Bronchial epithelial cell (primary cell): ENCODE data around the gene EPHB2. TPM values are rescaled to one million over a fixed set of nuclear protein-coding genes. Genes with fewer than 3 reads are reported as not detected.

Experiments used
- DNase-seq: peaks from one replicate; pipeline ENCODE4 v3.0.0-alpha.2; 2010; ENCODE audit warnings: low read depth
- FAIRE-seq: peaks from 2 replicates; lab custom pipeline; 2011; peaks lifted over from hg19 to GRCh38; lab: Jason Lieb, UNC
- H3K27me3 ChIP-seq: 2 replicates; pipeline ENCODE4 v1.5.1; 2011; ENCODE audit warnings: low read length; ENCODE audit not compliant: control insufficient read depth, insufficient read depth
- H3K36me3 ChIP-seq: 2 replicates; pipeline ENCODE4 v1.5.1; 2011; ENCODE audit warnings: low read length; ENCODE audit not compliant: control insufficient read depth, insufficient read depth
- H3K4me3 ChIP-seq: 2 replicates; pipeline ENCODE4 v1.5.1; 2011; ENCODE audit warnings: mild to moderate bottlenecking, low read depth, low read length, control low read depth
- total RNA-seq: library from RNA; depleted of rRNA; stranded (reverse); fragments of >200 nt; gene quantifications from 2 replicates; pipeline ENCODE4 v1.2.1, GENCODE V29; 2014
- TF ChIP-seq, protein P1 (sequence below): IDR thresholded peaks from 2 replicates; pipeline ENCODE4 v1.5.1; 2011; ENCODE audit warnings: mild to moderate bottlenecking, moderate library complexity, low read length, control low read depth, inconsistent platforms; ENCODE audit not compliant: insufficient read depth, severe bottlenecking

Gene EPHB2
- total RNA-seq, 1 donor from 2014 or later, result 10.0 TPM

DNA sequence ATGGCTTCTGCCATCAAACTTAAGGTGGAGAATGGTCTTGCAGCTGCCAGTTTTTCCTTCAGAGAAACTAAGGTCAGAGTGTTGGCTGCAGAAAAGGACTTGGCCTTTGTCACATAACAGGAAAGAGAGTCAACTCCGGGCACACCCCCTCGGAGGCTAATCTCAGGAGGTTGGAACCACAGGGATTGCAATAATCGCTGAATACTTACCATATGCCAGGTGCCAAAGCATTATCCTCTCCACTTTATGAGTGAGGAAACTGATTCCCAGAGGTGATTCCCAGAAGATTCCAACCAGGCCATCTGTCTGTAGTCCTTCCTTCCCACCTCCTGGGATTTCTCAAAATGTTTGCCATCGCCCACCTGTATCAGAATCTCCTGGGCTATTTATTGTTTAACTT is 208.0 kb downstream of the EPHB2 start:
- H3K27me3 ChIP-seq, result peaks cover 2% of the 10 kb centered on the region
- H3K36me3 ChIP-seq, result no peaks in the 10 kb centered on the region
- H3K4me3 ChIP-seq, result no peak overlapping the region
- FAIRE-seq (no peak), DNase-seq (no peak)
- TF ChIP-seq, protein P1, sequence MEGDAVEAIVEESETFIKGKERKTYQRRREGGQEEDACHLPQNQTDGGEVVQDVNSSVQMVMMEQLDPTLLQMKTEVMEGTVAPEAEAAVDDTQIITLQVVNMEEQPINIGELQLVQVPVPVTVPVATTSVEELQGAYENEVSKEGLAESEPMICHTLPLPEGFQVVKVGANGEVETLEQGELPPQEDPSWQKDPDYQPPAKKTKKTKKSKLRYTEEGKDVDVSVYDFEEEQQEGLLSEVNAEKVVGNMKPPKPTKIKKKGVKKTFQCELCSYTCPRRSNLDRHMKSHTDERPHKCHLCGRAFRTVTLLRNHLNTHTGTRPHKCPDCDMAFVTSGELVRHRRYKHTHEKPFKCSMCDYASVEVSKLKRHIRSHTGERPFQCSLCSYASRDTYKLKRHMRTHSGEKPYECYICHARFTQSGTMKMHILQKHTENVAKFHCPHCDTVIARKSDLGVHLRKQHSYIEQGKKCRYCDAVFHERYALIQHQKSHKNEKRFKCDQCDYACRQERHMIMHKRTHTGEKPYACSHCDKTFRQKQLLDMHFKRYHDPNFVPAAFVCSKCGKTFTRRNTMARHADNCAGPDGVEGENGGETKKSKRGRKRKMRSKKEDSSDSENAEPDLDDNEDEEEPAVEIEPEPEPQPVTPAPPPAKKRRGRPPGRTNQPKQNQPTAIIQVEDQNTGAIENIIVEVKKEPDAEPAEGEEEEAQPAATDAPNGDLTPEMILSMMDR, result no peak

DNA sequence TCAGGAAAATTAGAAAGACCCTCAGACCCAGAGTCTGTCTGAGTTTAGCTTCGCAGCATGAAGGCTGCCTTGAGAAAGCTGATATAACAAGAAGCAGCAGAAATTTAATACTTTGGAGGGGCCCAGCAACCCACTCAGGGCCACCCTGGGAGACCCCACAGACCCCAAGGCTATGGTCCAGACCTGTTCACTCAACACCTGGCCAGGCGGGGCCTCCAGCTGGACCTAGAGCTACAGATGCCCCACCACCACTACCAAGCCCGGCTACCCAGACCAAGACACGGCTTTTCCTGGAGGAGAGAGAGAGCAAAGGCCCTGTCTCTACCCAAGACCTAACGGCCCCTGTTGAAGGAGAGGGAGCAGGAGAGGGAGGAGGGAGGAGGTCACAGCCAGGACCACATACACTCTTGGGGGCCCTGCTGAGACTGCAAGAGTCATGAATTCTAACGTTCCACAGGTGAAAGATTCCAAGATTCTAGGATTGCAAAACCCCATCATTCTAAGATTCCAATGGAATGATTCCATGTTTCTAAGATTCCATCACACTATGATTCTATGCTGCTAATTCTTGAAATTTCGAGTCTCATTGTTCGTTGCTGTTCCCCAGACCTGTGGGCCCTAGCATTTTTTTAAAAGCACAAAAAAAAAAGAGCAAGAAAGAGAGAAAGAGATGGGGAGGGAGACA is 208.8 kb downstream of the EPHB2 start:
- FAIRE-seq (no peak), DNase-seq (no peak)
- peaks cover 2% of the 10 kb centered on the region for H3K27me3 ChIP-seq
- no peak overlapping the region for H3K4me3 ChIP-seq
- TF ChIP-seq, protein P1, result no peak
- H3K36me3 ChIP-seq, result no peaks in the 10 kb centered on the region

DNA sequence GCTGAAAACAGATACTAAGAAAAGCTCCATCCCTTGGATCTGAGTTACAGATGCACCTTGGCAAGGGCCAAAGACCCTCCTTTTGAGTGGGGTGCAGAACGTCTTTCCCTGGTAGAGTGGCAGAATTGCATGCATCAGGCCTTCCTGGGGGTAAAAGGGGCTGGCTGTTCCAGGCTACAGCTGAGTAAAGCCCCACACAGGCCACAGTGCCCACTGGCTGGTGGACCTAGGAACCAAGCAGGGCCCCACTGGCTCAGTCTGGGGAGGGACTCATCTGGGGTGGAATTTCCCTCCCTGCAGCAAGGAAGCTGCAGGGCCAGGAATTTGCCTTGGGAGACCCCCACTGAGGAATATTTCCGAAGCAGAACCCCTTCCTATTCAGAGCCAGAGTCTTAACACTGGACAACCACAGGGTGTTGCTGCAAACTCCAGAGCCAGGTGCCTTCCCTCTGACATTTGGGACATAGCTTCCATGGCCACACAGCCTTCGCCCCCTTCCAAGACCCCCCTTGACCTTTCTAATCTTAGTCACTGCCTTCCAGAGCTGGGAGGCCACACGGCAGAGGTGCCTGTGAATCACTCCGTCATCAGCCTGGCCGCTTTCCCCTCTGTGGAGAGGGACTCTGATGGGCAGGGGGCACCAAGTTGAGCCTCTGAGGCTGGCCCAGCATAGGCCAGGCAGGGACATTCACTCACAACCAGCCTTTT is 209.5 kb downstream of the EPHB2 start:
- FAIRE-seq, result no peak
- TF ChIP-seq, protein P1, result no peak
- no peak for DNase-seq
- no peak overlapping the region for H3K4me3 ChIP-seq
- no peaks in the 10 kb centered on the region for H3K36me3 ChIP-seq
- peaks cover 2% of the 10 kb centered on the region for H3K27me3 ChIP-seq

DNA sequence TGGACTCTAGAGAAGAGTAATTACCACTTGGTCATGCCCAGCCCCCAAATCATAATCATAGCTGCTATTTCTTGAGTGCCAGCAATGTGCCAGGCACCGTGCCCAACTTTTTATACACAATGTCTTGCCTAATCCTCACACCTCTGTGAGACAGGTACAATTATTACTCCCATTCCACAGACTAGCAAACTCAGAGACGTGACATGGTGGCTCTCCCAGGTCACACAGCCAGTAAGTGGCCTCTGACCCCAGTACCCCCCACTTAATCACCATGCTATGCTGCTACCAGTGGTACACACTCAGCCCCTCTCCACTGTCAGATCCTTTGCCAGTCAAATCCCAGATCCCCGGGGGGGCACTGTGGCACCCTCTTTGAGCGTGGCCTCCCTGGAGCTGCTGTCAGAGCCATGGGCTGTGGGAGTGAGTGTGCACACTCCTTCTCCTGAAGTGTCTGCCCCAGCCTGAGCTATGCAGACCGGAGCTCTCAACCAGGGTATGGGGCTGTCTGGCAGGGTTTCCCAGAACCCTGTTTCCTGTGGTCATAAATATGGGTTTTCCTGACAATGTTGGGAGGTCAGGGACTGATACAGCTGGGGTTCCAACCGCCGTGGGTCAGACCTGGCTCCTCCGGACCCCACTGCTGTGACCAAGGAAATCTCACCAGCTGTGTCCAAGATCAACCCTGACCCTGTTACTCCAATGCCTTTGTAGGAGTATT is 210.3 kb downstream of the EPHB2 start:
- no peak for FAIRE-seq
- Histone ChIP-seq H3K36me3 (no peaks in the 10 kb centered on the region), H3K4me3 (no peak overlapping the region), H3K27me3 (peaks cover 2% of the 10 kb centered on the region)
- no peak for DNase-seq
- TF ChIP-seq, protein P1, result no peak

DNA sequence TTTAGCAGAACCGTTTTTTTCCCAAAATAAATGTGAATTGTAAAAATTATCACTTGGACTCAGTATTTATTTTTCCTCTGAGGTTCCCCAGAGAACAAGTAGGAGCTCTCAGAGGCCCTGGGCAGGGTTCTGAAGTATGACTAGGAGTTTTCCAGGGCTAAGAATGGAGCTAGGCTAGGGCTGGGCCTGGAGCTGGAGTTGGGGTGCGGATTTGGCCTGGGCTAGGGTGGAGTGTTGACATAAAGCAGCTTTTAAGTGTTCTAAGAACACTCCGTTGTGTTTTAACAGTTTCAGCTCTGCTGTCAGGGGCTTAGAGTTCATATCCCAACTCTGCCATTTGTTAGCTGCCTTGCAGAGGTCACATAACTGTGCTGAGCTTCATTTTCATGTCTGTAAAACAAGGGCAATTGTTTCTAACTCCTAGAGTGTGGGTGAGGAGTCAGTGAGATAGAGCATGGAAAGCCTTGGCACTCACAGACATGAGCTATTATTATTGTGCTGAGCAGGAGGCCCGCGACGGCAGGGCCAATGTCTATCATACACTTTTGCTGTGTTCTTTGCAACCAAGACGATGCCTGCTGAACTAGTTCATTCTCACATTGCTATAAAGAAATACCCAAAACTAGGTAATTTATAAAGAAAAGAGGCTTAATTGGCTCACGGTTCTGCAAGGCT is 210.9 kb downstream of the EPHB2 start:
- Histone ChIP-seq H3K4me3 (no peak overlapping the region), H3K27me3 (peaks cover 2% of the 10 kb centered on the region), H3K36me3 (no peaks in the 10 kb centered on the region)
- no peak for DNase-seq
- FAIRE-seq, result no peak
- TF ChIP-seq, protein P1, result no peak
